ENCODE data around the gene SPINK9. TPM values are rescaled to one million over a fixed set of nuclear protein-coding genes. Genes with fewer than 3 reads are reported as not detected.

Gene SPINK9
- total RNA-seq, 1 donor from 2014 or later: not detected

DNA sequence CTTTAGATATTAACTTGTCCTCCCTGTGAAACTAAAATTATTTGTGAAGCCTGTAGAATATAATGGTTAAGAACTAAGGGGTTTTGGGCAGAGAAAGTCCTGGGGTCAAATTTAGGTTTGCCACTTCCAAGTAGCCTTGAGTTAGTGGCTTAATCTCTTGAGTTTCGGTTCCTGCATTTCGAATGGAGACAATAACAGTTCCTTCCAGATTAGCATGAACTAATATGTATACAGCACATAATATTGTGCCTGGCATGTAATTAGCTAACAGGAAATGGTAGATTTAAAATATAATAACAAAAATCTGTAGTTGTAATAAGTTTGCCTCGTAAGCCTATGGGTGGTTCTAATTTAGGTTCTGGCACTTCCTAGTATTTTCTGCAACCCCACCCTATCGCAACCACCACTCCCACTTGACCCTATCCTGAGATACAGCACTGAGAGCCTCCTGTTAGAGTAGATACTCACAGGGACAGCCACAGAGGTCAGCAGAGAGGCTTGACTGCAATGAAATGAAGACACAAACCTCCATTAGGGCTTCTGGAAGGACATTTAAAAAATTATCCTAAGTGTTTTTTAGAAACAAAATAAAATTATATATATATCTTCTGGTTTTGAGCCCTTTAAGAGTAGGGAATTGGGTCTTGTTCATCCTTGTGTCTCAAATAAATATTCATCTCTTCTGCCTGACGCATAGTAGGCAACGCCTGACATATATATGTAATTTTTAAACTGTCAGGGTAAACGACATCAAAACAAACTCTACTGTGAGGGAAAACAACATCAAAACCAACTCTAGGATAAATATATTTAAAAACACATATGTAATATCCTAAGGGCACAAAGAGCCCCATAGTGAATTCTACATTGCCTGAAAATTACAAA, 8.5 kb downstream of the SPINK9 start:
- Histone ChIP-seq H3K4me3 (no peak overlapping the region), H3F3A (ENCODE audit: low read depth) (no peaks in the 10 kb centered on the region), H4K20me1 (ENCODE audit: low read depth) (no peaks in the 10 kb centered on the region), H3K4me2 (no peak overlapping the region), H3K9me3 (ENCODE audit: low read depth) (no peaks in the 10 kb centered on the region), H3K79me2 (ENCODE audit: low read depth) (no peaks in the 10 kb centered on the region), H3K27ac (no peak overlapping the region), H3K9ac (no peak overlapping the region), H3K27me3 (no peaks in the 10 kb centered on the region), H3K36me3 (no peaks in the 10 kb centered on the region), H2AFZ (replicated peaks) (no peak overlapping the region), H3K4me1 (no peaks in the 10 kb centered on the region)
- TF ChIP-seq, protein P1, sequence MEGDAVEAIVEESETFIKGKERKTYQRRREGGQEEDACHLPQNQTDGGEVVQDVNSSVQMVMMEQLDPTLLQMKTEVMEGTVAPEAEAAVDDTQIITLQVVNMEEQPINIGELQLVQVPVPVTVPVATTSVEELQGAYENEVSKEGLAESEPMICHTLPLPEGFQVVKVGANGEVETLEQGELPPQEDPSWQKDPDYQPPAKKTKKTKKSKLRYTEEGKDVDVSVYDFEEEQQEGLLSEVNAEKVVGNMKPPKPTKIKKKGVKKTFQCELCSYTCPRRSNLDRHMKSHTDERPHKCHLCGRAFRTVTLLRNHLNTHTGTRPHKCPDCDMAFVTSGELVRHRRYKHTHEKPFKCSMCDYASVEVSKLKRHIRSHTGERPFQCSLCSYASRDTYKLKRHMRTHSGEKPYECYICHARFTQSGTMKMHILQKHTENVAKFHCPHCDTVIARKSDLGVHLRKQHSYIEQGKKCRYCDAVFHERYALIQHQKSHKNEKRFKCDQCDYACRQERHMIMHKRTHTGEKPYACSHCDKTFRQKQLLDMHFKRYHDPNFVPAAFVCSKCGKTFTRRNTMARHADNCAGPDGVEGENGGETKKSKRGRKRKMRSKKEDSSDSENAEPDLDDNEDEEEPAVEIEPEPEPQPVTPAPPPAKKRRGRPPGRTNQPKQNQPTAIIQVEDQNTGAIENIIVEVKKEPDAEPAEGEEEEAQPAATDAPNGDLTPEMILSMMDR (IDR thresholded peaks at IDR 0.05): no peak
- TF ChIP-seq EZH2 (IDR thresholded peaks at IDR 0.05) (no peak), EZH2phosphoT487 (IDR thresholded peaks at IDR 0.05) (no peak)
- Mint-ChIP-seq H3K27me3 (ENCODE audit: insufficient read depth, low read depth) (no peaks in the 10 kb centered on the region), H3K36me3 (no peaks in the 10 kb centered on the region), H3K27ac (no peak overlapping the region), H3K9me3 (no peaks in the 10 kb centered on the region), H3K4me1 (no peaks in the 10 kb centered on the region), H3K4me3 (no peak overlapping the region)
- DNase-seq (ENCODE audit: low spot score): no peak

DNA sequence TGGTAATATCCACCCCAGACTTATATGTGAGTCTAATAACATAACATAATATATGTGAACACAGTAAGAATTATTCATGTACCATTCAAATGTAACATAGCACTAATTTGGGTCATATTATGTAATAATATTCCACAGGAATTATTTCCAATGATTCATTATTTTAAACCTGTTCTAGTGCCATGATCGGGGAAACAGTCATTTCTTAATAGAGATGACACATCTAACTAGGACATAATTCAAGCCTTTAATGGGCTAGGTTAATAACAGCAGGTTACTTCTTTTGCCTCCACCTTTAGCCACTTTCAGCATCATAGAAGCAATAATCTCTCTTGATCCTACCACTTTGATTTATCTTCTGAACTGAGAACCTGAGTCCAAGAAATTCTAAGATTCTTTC, 12.3 kb downstream of the SPINK9 start:
- H3K4me3 ChIP-seq: no peak overlapping the region
- Mint-ChIP-seq H3K4me1 (no peaks in the 10 kb centered on the region), H3K9me3 (no peaks in the 10 kb centered on the region), H3K27me3 (ENCODE audit: insufficient read depth, low read depth) (no peaks in the 10 kb centered on the region), H3K4me3 (no peak overlapping the region), H3K27ac (no peak overlapping the region), H3K36me3 (no peaks in the 10 kb centered on the region)
- no peak overlapping the region for H3K4me2 ChIP-seq
- no peak overlapping the region for H3K27ac ChIP-seq
- no peak for DNase-seq (ENCODE audit: low spot score)
- H3K9ac ChIP-seq: no peak overlapping the region
- no peak overlapping the region for H2AFZ ChIP-seq (replicated peaks)
- no peaks in the 10 kb centered on the region for H3K27me3 ChIP-seq
- no peaks in the 10 kb centered on the region for H3K36me3 ChIP-seq
- no peaks in the 10 kb centered on the region for H3F3A ChIP-seq (ENCODE audit: low read depth)
- TF ChIP-seq EZH2 (IDR thresholded peaks at IDR 0.05) (no peak), EZH2phosphoT487 (IDR thresholded peaks at IDR 0.05) (no peak)
- TF ChIP-seq, protein P1 (IDR thresholded peaks at IDR 0.05): no peak
- H3K79me2 ChIP-seq (ENCODE audit: low read depth): no peaks in the 10 kb centered on the region
- no peaks in the 10 kb centered on the region for H4K20me1 ChIP-seq (ENCODE audit: low read depth)
- H3K9me3 ChIP-seq (ENCODE audit: low read depth): no peaks in the 10 kb centered on the region
- no peaks in the 10 kb centered on the region for H3K4me1 ChIP-seq

DNA sequence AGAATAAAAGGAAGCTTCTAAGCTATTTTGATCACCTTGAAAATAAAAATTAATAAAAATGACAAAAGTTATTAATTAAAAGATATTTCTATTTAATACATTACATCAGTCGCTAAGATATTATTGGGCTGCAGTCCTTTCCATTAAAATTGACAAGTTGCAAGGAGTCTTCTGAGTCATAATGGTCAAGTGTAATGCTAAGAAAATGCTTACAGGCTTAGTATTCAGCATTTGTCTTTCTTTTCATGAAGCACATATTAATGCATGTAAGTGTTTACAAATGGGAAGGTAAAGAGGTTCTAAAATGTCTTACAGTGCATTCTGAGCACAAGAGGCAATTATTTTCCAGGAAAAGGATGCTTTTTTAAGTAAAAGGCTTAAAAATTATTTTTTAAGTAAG, 17.3 kb downstream of the SPINK9 start:
- Mint-ChIP-seq H3K4me1 (no peaks in the 10 kb centered on the region), H3K9me3 (no peaks in the 10 kb centered on the region), H3K4me3 (no peak overlapping the region), H3K27ac (no peak overlapping the region), H3K27me3 (ENCODE audit: insufficient read depth, low read depth) (no peaks in the 10 kb centered on the region), H3K36me3 (no peaks in the 10 kb centered on the region)
- no peak for TF ChIP-seq EZH2 (IDR thresholded peaks at IDR 0.05)
- no peaks in the 10 kb centered on the region for H3F3A ChIP-seq (ENCODE audit: low read depth)
- H3K79me2 ChIP-seq (ENCODE audit: low read depth): no peaks in the 10 kb centered on the region
- no peaks in the 10 kb centered on the region for H3K36me3 ChIP-seq
- DNase-seq (ENCODE audit: low spot score): no peak
- H2AFZ ChIP-seq (replicated peaks): no peak overlapping the region
- H3K4me1 ChIP-seq: no peaks in the 10 kb centered on the region
- H3K4me3 ChIP-seq: no peak overlapping the region
- no peak overlapping the region for H3K27ac ChIP-seq
- no peaks in the 10 kb centered on the region for H4K20me1 ChIP-seq (ENCODE audit: low read depth)
- H3K4me2 ChIP-seq: no peak overlapping the region
- H3K9me3 ChIP-seq (ENCODE audit: low read depth): no peaks in the 10 kb centered on the region
- H3K27me3 ChIP-seq: no peaks in the 10 kb centered on the region
- H3K9ac ChIP-seq: no peak overlapping the region

DNA sequence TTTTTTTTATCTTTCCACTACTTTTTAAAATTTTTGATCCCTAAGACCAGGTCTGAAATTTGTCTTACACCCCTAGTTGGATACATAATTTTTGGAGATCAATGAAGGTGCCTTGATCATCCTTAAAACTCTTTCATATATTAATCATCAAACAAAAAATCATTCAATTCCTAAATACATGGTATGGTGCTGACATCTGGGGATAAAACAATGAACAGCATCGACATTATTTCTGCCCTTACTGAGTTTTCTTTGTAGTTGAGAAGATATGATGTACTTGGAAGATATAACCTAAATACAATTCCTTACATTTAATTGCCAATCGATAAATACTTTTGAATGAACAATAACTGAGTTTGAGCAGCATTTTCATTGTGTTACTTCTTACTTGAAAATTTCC, 18.3 kb downstream of the SPINK9 start:
- Histone ChIP-seq H3F3A (ENCODE audit: low read depth) (no peaks in the 10 kb centered on the region), H2AFZ (replicated peaks) (no peak overlapping the region), H3K9ac (no peak overlapping the region), H3K4me3 (no peak overlapping the region), H3K4me1 (no peaks in the 10 kb centered on the region), H3K27me3 (no peaks in the 10 kb centered on the region), H4K20me1 (ENCODE audit: low read depth) (no peaks in the 10 kb centered on the region), H3K36me3 (no peaks in the 10 kb centered on the region), H3K79me2 (ENCODE audit: low read depth) (no peaks in the 10 kb centered on the region), H3K27ac (no peak overlapping the region), H3K4me2 (no peak overlapping the region), H3K9me3 (ENCODE audit: low read depth) (no peaks in the 10 kb centered on the region)
- H3K9me3 Mint-ChIP-seq: no peaks in the 10 kb centered on the region
- H3K4me3 Mint-ChIP-seq: no peak overlapping the region
- no peaks in the 10 kb centered on the region for H3K4me1 Mint-ChIP-seq
- no peak for TF ChIP-seq EZH2 (IDR thresholded peaks at IDR 0.05)
- TF ChIP-seq, protein P1 (IDR thresholded peaks at IDR 0.05): peak; percentile 7
- no peak for DNase-seq (ENCODE audit: low spot score)
- H3K27me3 Mint-ChIP-seq (ENCODE audit: insufficient read depth, low read depth): no peaks in the 10 kb centered on the region
- H3K36me3 Mint-ChIP-seq: no peaks in the 10 kb centered on the region
- H3K27ac Mint-ChIP-seq: no peak overlapping the region

All from neural progenitor cell (in vitro differentiated cells).